Glutamatergic neuron (in vitro differentiated cells): ENCODE measurements around the gene TRAK2. TPM values are rescaled to one million over a fixed set of nuclear protein-coding genes. Genes with fewer than 3 reads are reported as not detected.
A peak's percentile ranks its signal among the peaks of the same experiment; 100 is the strongest.

Experiments used
- DNase-seq: peaks from one replicate; pipeline ENCODE4 v3.0.0; 2022
- H3K27ac Mint-ChIP-seq: one replicate; pipeline ENCODE4 v1.8.0; 2020; ENCODE audit warnings: mild to moderate bottlenecking, mixed read lengths, inconsistent platforms; ENCODE audit not compliant: unreplicated experiment
- H3K27me3 Mint-ChIP-seq: one replicate; pipeline ENCODE4 v1.8.0; 2020; ENCODE audit warnings: mild to moderate bottlenecking, moderate library complexity, mixed read lengths, inconsistent platforms; ENCODE audit not compliant: unreplicated experiment
- H3K36me3 Mint-ChIP-seq: one replicate; pipeline ENCODE4 v1.8.0; 2020; ENCODE audit warnings: mild to moderate bottlenecking, mixed read lengths, inconsistent platforms; ENCODE audit not compliant: unreplicated experiment
- H3K4me1 Mint-ChIP-seq: one replicate; pipeline ENCODE4 v1.8.0; 2020; ENCODE audit warnings: mild to moderate bottlenecking, low read depth, mixed read lengths, inconsistent platforms; ENCODE audit not compliant: unreplicated experiment
- H3K4me3 Mint-ChIP-seq: one replicate; pipeline ENCODE4 v1.8.0; 2020; ENCODE audit warnings: mild to moderate bottlenecking, mixed read lengths, inconsistent platforms; ENCODE audit not compliant: unreplicated experiment
- H3K9me3 Mint-ChIP-seq: one replicate; pipeline ENCODE4 v1.8.0; 2020; ENCODE audit warnings: mild to moderate bottlenecking, moderate library complexity, mixed read lengths, inconsistent platforms; ENCODE audit not compliant: unreplicated experiment
- total RNA-seq: library from RNA; stranded (reverse); fragmentation: NEBNext Ultra II Directional; extraction: Animal tissue kit (Norgen Biotek cat#: 25700); gene quantifications from one replicate; pipeline ENCODE4 v1.2.1, GENCODE V29; 2021; ENCODE audit not compliant: unreplicated experiment
- TF ChIP-seq, protein P1 (sequence below): fragments of 200-600 bp; sonication (generic); IDR thresholded peaks from one replicate; pipeline ENCODE4 v1.5.0; 2021; ENCODE audit not compliant: partially characterized antibody, unreplicated experiment

TRAK2 gene
- total RNA-seq, 1 donor from 2014 or later = 58.9 TPM

DNA sequence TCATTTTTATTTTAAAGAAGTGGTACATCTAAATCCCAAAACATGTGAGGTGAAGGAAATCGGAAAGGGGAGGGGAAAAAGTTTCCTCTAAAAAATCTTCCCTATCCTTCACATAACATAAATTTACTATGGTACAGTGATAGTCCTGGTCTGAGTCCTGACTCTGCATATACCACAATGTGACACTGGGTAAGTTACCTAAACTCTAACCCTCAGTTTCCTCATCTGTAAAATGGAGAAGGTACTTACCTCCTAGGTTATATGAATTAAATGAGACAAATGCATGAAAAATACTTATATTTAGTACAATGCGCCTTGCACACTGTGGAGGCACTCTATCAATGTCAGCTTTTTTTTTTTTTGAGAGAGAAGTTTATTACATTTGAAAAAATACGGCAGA is 42.3 kb downstream of the TRAK2 start:
- Mint-ChIP-seq H3K36me3 (no peaks in the 10 kb centered on the region), H3K9me3 (no peaks in the 10 kb centered on the region), H3K27me3 (no peaks in the 10 kb centered on the region), H3K27ac (no peak overlapping the region), H3K4me3 (no peak overlapping the region), H3K4me1 (no peaks in the 10 kb centered on the region)
- no peak for DNase-seq
- TF ChIP-seq, protein P1, sequence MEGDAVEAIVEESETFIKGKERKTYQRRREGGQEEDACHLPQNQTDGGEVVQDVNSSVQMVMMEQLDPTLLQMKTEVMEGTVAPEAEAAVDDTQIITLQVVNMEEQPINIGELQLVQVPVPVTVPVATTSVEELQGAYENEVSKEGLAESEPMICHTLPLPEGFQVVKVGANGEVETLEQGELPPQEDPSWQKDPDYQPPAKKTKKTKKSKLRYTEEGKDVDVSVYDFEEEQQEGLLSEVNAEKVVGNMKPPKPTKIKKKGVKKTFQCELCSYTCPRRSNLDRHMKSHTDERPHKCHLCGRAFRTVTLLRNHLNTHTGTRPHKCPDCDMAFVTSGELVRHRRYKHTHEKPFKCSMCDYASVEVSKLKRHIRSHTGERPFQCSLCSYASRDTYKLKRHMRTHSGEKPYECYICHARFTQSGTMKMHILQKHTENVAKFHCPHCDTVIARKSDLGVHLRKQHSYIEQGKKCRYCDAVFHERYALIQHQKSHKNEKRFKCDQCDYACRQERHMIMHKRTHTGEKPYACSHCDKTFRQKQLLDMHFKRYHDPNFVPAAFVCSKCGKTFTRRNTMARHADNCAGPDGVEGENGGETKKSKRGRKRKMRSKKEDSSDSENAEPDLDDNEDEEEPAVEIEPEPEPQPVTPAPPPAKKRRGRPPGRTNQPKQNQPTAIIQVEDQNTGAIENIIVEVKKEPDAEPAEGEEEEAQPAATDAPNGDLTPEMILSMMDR = no peak

DNA sequence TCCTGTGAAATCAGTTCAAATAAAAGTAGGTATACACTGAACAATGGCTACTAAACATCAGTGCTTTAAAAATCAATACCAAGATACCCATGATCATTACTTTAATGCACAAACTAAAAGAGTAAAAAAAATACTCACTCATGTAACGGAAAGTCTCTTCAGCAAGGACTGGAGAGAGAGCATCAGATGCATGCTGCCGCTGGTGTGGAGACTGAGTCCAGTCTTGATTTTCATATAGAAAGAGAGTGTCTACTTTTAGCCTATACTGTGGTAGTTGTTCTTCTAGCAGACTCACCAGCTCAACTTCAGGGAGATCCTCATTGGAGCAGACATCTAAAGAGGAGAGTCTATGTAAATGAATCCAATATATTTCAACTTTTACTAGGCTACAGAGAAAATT is 44.0 kb downstream of the TRAK2 start:
- H3K4me3 Mint-ChIP-seq = no peak overlapping the region

DNA sequence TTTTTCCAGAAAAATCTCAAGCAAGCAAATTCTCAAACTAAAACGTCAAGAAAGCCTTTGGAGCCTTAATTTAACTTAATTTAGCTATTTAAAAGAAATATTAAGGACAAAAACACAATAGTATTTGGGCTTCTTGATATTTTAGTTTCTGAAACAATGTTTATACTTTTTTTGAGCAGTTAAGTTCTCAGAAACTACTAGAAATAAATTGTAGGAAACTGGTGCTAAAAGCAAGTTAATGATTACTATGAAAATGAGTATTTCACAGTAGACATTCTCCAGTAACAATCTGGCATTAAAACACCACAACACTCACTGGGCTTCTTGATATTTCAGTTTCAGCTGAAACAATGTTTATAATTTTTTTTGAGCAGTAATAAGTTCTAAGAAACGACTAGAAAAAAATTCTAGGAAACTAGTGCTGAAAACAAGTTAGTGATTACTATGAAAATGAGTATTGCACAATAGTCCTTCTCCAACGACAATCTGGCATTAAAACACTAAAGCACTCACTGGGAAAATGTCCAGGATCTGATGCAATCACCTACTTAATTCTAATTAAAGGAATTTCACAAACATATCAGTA is 45.1 kb downstream of the TRAK2 start:
- no peaks in the 10 kb centered on the region for H3K36me3 Mint-ChIP-seq
- H3K27ac Mint-ChIP-seq = no peak overlapping the region
- no peaks in the 10 kb centered on the region for H3K4me1 Mint-ChIP-seq
- TF ChIP-seq, protein P1 = no peak
- no peaks in the 10 kb centered on the region for H3K27me3 Mint-ChIP-seq
- no peak overlapping the region for H3K4me3 Mint-ChIP-seq
- no peak for DNase-seq
- no peaks in the 10 kb centered on the region for H3K9me3 Mint-ChIP-seq

More for the DNA sequence above, 44.0 kb downstream of the TRAK2 start:
- H3K36me3 Mint-ChIP-seq = no peaks in the 10 kb centered on the region
- TF ChIP-seq, protein P1 = no peak
- H3K4me1 Mint-ChIP-seq = no peaks in the 10 kb centered on the region
- no peaks in the 10 kb centered on the region for H3K27me3 Mint-ChIP-seq
- H3K9me3 Mint-ChIP-seq = no peaks in the 10 kb centered on the region
- DNase-seq = no peak
- no peak overlapping the region for H3K27ac Mint-ChIP-seq

DNA sequence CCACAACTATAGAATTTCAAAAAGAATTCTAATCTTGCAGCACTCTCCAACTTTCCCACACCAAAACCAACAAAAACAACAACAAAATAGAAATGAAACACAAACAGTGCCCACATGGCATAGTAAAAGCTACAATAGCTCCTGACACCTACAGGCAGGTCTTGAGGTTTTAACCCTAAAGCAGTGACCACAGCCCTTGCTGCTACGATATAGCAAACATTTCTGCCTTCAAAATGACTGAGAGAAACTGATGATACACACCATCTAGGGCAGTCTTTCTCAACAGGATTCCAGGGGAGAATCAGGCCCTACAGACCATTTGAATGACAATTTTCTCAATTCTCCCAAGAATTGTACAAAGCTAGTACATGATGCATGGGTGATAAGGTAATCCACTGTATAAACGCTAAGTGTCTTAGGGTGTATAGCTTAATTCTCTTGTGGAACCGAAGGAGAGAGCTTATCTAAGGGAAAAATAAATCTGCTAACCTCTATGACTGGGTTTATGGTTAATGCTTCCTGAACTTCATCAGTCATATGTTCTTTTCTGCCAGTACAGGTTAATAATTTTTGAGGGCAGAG is 46.5 kb downstream of the TRAK2 start:
- no peaks in the 10 kb centered on the region for H3K27me3 Mint-ChIP-seq
- TF ChIP-seq, protein P1 = no peak
- no peak overlapping the region for H3K4me3 Mint-ChIP-seq

DNA sequence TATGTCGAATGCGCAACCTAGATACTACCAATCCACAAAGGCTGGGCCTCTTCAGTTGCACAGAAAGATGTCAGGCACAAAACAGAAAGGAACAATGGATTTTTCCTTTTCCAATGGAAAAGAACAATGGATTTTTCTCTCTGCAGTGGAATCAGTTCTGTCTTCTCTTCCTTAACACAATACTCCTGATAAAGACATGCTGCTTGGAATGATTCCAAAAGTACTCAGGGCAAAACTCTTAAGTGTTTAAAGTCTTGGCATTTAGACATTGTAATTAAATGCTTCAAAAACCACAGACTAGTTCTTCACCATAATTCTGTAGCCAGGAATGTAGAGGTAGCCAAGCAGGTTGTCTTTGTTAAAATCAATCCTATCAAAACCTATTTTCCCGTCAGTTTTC is 47.4 kb downstream of the TRAK2 start:
- Mint-ChIP-seq H3K36me3 (no peaks in the 10 kb centered on the region), H3K9me3 (no peaks in the 10 kb centered on the region), H3K4me1 (no peaks in the 10 kb centered on the region), H3K4me3 (no peak overlapping the region), H3K27ac (no peak overlapping the region), H3K27me3 (no peaks in the 10 kb centered on the region)
- no peak for DNase-seq
- TF ChIP-seq, protein P1 = no peak

More for the DNA sequence above, 46.5 kb downstream of the TRAK2 start:
- DNase-seq = no peak
- Mint-ChIP-seq H3K27ac (peak overlapping the region; percentile 12), H3K9me3 (no peaks in the 10 kb centered on the region), H3K4me1 (no peaks in the 10 kb centered on the region), H3K36me3 (no peaks in the 10 kb centered on the region)
